K562 (cell line): ENCODE measurements around the gene SYS1. TPM values are rescaled to one million over a fixed set of nuclear protein-coding genes. Genes with fewer than 3 reads are reported as not detected.

Experiments
- CBX8 ChIP-seq: fragments of 200-600 bp; sonication (generic); IDR thresholded peaks from 2 replicates; pipeline ENCODE4 v1.6.1; 2012; ENCODE audit warnings: borderline replicate concordance, mixed run types, low read depth, mild to moderate bottlenecking, moderate library complexity, mixed read lengths, low read length, control low read depth, inconsistent platforms; ENCODE audit not compliant: poor library complexity, severe bottlenecking; ENCODE audit errors: extremely low read depth
- GABPB1 ChIP-seq: sonication (generic); formaldehyde crosslinking; IDR thresholded peaks from 2 replicates; pipeline ENCODE4 v1.8.0; 2022; ENCODE audit warnings: mild to moderate bottlenecking, missing genetic modification reagents
- MYBL2 ChIP-seq, 2 experiments: fragments of 450-650 bp in 1 of 2; sonication (generic) in 1 of 2; formaldehyde crosslinking in 1 of 2; IDR thresholded peaks; 2 replicates each; pipeline versions ENCODE4 v1.6.1 to v1.8.1; 2017 to 2022; ENCODE audit warnings: borderline replicate concordance in 1 of 2, inconsistent platforms in 1 of 2, low read depth in 1 of 2, mild to moderate bottlenecking in 1 of 2, missing genetic modification reagents in 1 of 2, moderate library complexity in 1 of 2
- MYNN ChIP-seq, 2 experiments: sonication (generic); formaldehyde crosslinking in 1 of 2; IDR thresholded peaks; 2 replicates each; pipeline versions ENCODE4 v1.5.0 to v1.6.1; 2016 to 2020; ENCODE audit warnings: antibody characterized with exemption in 1 of 2, missing genetic modification reagents in 1 of 2
- TBP ChIP-seq: optimal IDR thresholded peaks from 2 replicates; pipeline ENCODE3; 2011; ENCODE audit warnings: low read depth, low read length, improper control_type of control experiment
- THRAP3 ChIP-seq: fragments of 450-650 bp; IDR thresholded peaks from 2 replicates; pipeline ENCODE4 v1.6.1; 2016; ENCODE audit warnings: mild to moderate bottlenecking, inconsistent platforms, borderline replicate concordance
- TRIM24 ChIP-seq, 2 experiments: fragments of 450-650 bp; IDR thresholded peaks; 2 replicates each; pipeline ENCODE4 v1.6.1; 2016
- ZNF121 ChIP-seq: sonication (generic); formaldehyde crosslinking; conservative IDR thresholded peaks from 2 replicates; pipeline ENCODE4 v1.8.0; 2022; ENCODE audit warnings: missing genetic modification reagents
- ZNF384 ChIP-seq: IDR thresholded peaks from 2 replicates; pipeline ENCODE4 v1.6.1; 2012; ENCODE audit warnings: low read depth, low read length, improper control_type of control experiment
- ZNF75A ChIP-seq: fragments of 450-650 bp; formaldehyde crosslinking; IDR thresholded peaks from 2 replicates; pipeline ENCODE4 v1.4.0; 2020; ENCODE audit warnings: mild to moderate bottlenecking
- ZNF785 ChIP-seq: fragments of 250-450 bp; sonication (Bioruptor Pico); IDR thresholded peaks from 2 replicates; pipeline ENCODE4 v1.4.0; 2020; ENCODE audit warnings: mild to moderate bottlenecking
- polyA plus RNA-seq, 8 experiments: library from polyadenylated mRNA; depleted of rRNA in 4 of 8; stranded (reverse) in 5 of 8; unstranded in 3 of 8; fragments of >200 nt; fragmentation: Nextera tagmentation in 2 of 8; fragmentation: Illumina TruSeq in 1 of 8; extraction: Ambion mirVana in 2 of 8; extraction: Trizol in 1 of 8; gene quantifications; 2 replicates each; pipeline versions ENCODE4 v1.2.1 to v1.2.3, GENCODE V29; 2011 to 2014; ENCODE audit warnings: inconsistent platforms in 1 of 8, missing spikeins in 1 of 8
- total RNA-seq, 7 experiments: library from RNA; depleted of rRNA in 6 of 7; stranded (reverse); fragments of >200 nt in 6 of 7; fragmentation: Illumina TruSeq in 2 of 7; extraction: Trizol in 2 of 7; gene quantifications; 2 replicates each; pipeline versions ENCODE4 v1.2.1 to v1.2.3, GENCODE V29; 2011 to 2021; ENCODE audit warnings: low replicate concordance in 1 of 7
- TF ChIP-seq, protein P1 (sequence below): fragments of 250-450 bp; sonication (Bioruptor Pico); IDR thresholded peaks from 2 replicates; pipeline ENCODE4 v1.8.0; 2022; ENCODE audit warnings: moderate library complexity, mild to moderate bottlenecking, inconsistent platforms
- TF ChIP-seq, protein P2 (sequence below): IDR thresholded peaks from 2 replicates; pipeline ENCODE4 v1.6.1; 2016; ENCODE audit warnings: missing genetic modification characterization, missing compliant biosample characterization
- TF ChIP-seq, protein P3 (sequence below): fragments of 200-800 bp; sonication (Bioruptor generic); IDR thresholded peaks from 2 replicates; pipeline ENCODE4 v1.6.1; 2017; ENCODE audit warnings: missing genetic modification characterization, missing compliant biosample characterization
- TF ChIP-seq, protein P4 (sequence below): fragments of 450-650 bp; IDR thresholded peaks from one replicate; pipeline ENCODE4 v1.6.1; 2018; ENCODE audit warnings: mild to moderate bottlenecking, moderate library complexity; ENCODE audit not compliant: partially characterized antibody

The SYS1 gene
- total and polyA plus RNA-seq, 9 of the 15 experiments (the other 6 are each of a cell fraction or from before 2014, with no cell fraction given), result 11.1 to 25.2 (median 17.5) TPM

DNA sequence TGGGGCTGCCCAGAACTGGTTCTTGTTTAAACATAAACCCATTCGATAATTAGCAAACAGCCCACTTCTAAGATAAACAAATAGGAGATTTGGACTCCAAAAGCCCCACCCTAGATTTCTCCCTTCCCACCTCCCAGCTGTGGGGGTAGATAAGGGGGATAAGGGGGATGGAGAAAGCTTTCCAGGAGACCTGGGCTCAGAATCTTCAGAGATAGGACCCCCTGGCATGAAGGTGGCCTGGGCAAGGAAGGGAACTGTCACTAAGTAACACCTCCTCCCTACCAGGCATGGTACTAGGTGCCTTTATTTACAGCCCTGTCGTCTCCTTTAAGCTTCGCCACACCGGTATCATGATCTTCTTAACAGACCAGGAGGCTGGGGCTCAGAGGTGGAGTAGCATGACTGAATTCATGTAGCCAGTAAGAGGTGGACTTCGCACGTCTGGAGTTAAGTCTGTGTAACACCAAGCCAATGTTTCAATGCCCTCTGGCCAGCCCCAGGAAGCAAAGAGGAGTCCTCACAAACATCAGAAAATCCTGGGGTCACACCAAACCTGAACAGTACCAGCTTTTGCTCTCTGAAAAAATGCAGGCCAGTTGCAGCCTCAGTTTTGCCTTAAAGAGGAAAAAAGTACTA is 19.3 kb upstream of the SYS1 start (continued):
- TF ChIP-seq, protein P1, sequence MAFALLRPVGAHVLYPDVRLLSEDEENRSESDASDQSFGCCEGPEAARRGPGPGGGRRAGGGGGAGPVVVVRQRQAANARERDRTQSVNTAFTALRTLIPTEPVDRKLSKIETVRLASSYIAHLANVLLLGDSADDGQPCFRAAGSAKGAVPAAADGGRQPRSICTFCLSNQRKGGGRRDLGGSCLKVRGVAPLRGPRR (CRISPR knock-in tag), result no peak
- TF ChIP-seq, protein P2, sequence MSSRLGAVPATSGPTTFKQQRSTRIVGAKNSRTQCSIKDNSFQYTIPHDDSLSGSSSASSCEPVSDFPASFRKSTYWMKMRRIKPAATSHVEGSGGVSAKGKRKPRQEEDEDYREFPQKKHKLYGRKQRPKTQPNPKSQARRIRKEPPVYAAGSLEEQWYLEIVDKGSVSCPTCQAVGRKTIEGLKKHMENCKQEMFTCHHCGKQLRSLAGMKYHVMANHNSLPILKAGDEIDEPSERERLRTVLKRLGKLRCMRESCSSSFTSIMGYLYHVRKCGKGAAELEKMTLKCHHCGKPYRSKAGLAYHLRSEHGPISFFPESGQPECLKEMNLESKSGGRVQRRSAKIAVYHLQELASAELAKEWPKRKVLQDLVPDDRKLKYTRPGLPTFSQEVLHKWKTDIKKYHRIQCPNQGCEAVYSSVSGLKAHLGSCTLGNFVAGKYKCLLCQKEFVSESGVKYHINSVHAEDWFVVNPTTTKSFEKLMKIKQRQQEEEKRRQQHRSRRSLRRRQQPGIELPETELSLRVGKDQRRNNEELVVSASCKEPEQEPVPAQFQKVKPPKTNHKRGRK, result no peak
- TF ChIP-seq ZNF75A (CRISPR knock-in tag) (no peak), GABPB1 (CRISPR knock-in tag) (no peak), MYBL2 (IDR thresholded peaks at IDR 0.05; ENCODE audit: low read depth) (peak; percentile 30; the same call in 1 of the 2 replicates), MYBL2 (CRISPR knock-in tag; IDR thresholded peaks at IDR 0.05; ENCODE audit: borderline replicate concordance) (no peak), ZNF785 (CRISPR knock-in tag) (no peak), MYNN (IDR thresholded peaks at IDR 0.05) (no peak), MYNN (CRISPR knock-in tag; IDR thresholded peaks at IDR 0.05) (no peak), TBP (no peak), CBX8 (no peak), ZNF121 (CRISPR knock-in tag) (no peak), ZNF384 (no peak), THRAP3 (no peak), TRIM24 (IDR thresholded peaks at IDR 0.05) (no peak)
- TF ChIP-seq, protein P3, sequence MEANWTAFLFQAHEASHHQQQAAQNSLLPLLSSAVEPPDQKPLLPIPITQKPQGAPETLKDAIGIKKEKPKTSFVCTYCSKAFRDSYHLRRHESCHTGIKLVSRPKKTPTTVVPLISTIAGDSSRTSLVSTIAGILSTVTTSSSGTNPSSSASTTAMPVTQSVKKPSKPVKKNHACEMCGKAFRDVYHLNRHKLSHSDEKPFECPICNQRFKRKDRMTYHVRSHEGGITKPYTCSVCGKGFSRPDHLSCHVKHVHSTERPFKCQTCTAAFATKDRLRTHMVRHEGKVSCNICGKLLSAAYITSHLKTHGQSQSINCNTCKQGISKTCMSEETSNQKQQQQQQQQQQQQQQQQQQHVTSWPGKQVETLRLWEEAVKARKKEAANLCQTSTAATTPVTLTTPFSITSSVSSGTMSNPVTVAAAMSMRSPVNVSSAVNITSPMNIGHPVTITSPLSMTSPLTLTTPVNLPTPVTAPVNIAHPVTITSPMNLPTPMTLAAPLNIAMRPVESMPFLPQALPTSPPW (CRISPR knock-in tag), result peak; percentile 9
- TF ChIP-seq, protein P4, sequence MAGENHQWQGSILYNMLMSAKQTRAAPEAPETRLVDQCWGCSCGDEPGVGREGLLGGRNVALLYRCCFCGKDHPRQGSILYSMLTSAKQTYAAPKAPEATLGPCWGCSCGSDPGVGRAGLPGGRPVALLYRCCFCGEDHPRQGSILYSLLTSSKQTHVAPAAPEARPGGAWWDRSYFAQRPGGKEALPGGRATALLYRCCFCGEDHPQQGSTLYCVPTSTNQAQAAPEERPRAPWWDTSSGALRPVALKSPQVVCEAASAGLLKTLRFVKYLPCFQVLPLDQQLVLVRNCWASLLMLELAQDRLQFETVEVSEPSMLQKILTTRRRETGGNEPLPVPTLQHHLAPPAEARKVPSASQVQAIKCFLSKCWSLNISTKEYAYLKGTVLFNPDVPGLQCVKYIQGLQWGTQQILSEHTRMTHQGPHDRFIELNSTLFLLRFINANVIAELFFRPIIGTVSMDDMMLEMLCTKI, result no peak
